ENCODE results near the gene GTF2IRD1. TPM values are rescaled to one million over a fixed set of nuclear protein-coding genes. Genes with fewer than 3 reads are reported as not detected.

Gene GTF2IRD1
- total and polyA plus RNA-seq, 9 donors, result 12.5 to 44.3 (median 40.7) TPM

DNA sequence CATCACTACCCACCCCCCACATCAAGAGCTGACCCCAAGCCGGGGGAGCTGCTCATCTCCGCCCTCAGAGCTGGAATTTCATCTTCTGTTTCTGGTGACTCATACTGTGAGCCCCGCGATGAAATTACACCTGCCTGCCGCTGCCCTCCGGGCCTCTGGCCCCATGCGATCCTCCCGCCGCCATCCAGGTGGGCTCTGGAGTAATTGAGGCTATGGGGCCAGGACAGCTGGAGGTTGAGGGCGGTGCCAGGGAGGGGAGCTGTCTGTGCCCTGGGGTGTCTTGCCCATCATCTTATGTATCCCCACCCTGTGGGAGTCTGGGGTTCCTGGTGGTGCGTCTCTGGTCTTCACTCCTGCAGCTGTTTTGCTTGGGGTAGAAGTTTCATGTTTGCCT lies 9.0 kb downstream of the GTF2IRD1 start:
- Histone ChIP-seq H3K27ac (ENCODE audit: low read length) (peak overlapping the region; percentile 42), H3K27me3 (ENCODE audit: control insufficient read depth, insufficient read depth, low read length) (no peaks in the 10 kb centered on the region), H3K9me3 (replicated peaks; ENCODE audit: control insufficient read depth, low read depth, low read length) (no peaks in the 10 kb centered on the region), H3K36me3 (ENCODE audit: control insufficient read depth, insufficient read depth, low read length) (peaks cover 4% of the 10 kb centered on the region), H3K4me1 (ENCODE audit: control insufficient read depth, insufficient read depth, low read length) (peaks cover 74% of the 10 kb centered on the region), H3K4me3 (ENCODE audit: low read length) (no peak overlapping the region)
- no peak for DNase-seq
- 40% methylated on average over 1 of the region's 11 CpGs for WGBS (ENCODE audit: insufficient coverage)

GRCh38 chr7:74464931-74465886 lies 11.5 kb downstream of the GTF2IRD1 start:
- Histone ChIP-seq H3K4me1 (ENCODE audit: control insufficient read depth, insufficient read depth, low read length) (peaks cover 61% of the 10 kb centered on the region), H3K9me3 (replicated peaks; ENCODE audit: control insufficient read depth, low read depth, low read length) (no peaks in the 10 kb centered on the region), H3K36me3 (ENCODE audit: control insufficient read depth, insufficient read depth, low read length) (peaks cover 4% of the 10 kb centered on the region), H3K27ac (ENCODE audit: low read length) (peak overlapping the region; percentile 35), H3K4me3 (ENCODE audit: low read length) (no peak overlapping the region), H3K27me3 (ENCODE audit: control insufficient read depth, insufficient read depth, low read length) (no peaks in the 10 kb centered on the region)
- WGBS (ENCODE audit: insufficient coverage), result 100% methylated on average over 1 of the region's 7 CpGs
- DNase-seq, result no peak

- H3K4me1 ChIP-seq (ENCODE audit: control insufficient read depth, insufficient read depth, low read length), result peaks cover 55% of the 10 kb centered on the region
Observed at GRCh38 chr7:74466196-74466813, 12.6 kb downstream of the GTF2IRD1 start.

DNA sequence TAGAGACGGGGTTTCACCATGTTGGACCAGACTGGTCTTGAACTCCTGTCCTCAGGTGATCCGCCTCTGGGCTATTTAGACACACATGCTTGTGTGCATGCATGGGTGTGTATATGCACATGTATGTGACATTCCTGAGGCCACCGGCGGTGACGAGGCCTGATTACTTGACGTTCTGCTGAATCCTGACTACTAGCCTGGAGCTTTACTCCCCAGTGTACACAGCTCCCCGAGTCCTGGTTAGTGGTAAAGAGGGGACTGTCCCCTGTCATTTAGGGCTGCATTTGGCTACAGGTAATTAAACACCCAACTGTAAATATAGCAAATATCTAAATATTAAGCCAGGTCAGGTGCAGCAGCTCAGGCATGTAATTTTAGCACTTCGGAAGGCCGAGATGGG lies 14.2 kb downstream of the GTF2IRD1 start:
- no peak for DNase-seq
- no peaks in the 10 kb centered on the region for H3K9me3 ChIP-seq (replicated peaks; ENCODE audit: control insufficient read depth, low read depth, low read length)
- peaks cover 7% of the 10 kb centered on the region for H3K36me3 ChIP-seq (ENCODE audit: control insufficient read depth, insufficient read depth, low read length)
- WGBS (ENCODE audit: insufficient coverage), result 83% methylated on average over 2 of the region's 9 CpGs
- H3K27ac ChIP-seq (ENCODE audit: low read length), result peak overlapping the region; percentile 80
- H3K4me1 ChIP-seq (ENCODE audit: control insufficient read depth, insufficient read depth, low read length), result peaks cover 49% of the 10 kb centered on the region
- no peaks in the 10 kb centered on the region for H3K27me3 ChIP-seq (ENCODE audit: control insufficient read depth, insufficient read depth, low read length)
- H3K4me3 ChIP-seq (ENCODE audit: low read length), result no peak overlapping the region

More at GRCh38 chr7:74466196-74466813, 12.6 kb downstream of the GTF2IRD1 start:
- no peaks in the 10 kb centered on the region for H3K9me3 ChIP-seq (replicated peaks; ENCODE audit: control insufficient read depth, low read depth, low read length)
- 51% methylated on average over 20 of the region's 21 CpGs for WGBS (ENCODE audit: insufficient coverage)
- H3K4me3 ChIP-seq (ENCODE audit: low read length), result no peak overlapping the region
- no peaks in the 10 kb centered on the region for H3K27me3 ChIP-seq (ENCODE audit: control insufficient read depth, insufficient read depth, low read length)
- H3K36me3 ChIP-seq (ENCODE audit: control insufficient read depth, insufficient read depth, low read length), result peaks cover 4% of the 10 kb centered on the region
- DNase-seq, result no peak
- peak overlapping the region; percentile 80 for H3K27ac ChIP-seq (ENCODE audit: low read length)

DNA sequence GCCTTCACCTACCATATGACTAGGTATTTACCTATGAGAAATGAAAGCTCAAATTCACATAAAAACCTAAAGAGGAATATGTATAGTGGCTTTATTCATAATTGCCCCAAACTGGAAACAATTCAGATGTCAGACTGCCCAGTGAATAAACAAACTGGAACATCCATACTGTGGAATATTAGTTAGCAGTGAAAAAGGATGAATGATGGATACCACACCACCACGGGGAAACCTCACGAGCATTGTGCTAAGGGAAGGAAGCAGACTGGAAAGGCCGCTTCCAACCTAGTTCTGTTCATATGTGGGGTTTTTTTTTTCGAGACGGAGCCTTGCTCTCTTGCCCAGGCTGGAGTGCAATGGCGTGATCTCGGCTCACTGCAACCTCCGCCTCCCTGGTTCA lies 16.8 kb downstream of the GTF2IRD1 start:
- H3K36me3 ChIP-seq (ENCODE audit: control insufficient read depth, insufficient read depth, low read length), result peaks cover 4% of the 10 kb centered on the region
- no peak overlapping the region for H3K27ac ChIP-seq (ENCODE audit: low read length)
- no peaks in the 10 kb centered on the region for H3K9me3 ChIP-seq (replicated peaks; ENCODE audit: control insufficient read depth, low read depth, low read length)
- H3K27me3 ChIP-seq (ENCODE audit: control insufficient read depth, insufficient read depth, low read length), result no peaks in the 10 kb centered on the region
- no CpG with 5 or more reads among the region's 8 CpGs for WGBS (ENCODE audit: insufficient coverage)
- H3K4me3 ChIP-seq (ENCODE audit: low read length), result no peak overlapping the region
- peaks cover 37% of the 10 kb centered on the region for H3K4me1 ChIP-seq (ENCODE audit: control insufficient read depth, insufficient read depth, low read length)
- no peak for DNase-seq

GRCh38 chr7:74473116-74473515 lies 19.4 kb downstream of the GTF2IRD1 start:
- 48% methylated on average over 3 of the region's 5 CpGs for WGBS (ENCODE audit: insufficient coverage)
- no peak overlapping the region for H3K4me3 ChIP-seq (ENCODE audit: low read length)
- no peak for DNase-seq
- H3K27ac ChIP-seq (ENCODE audit: low read length), result peak overlapping the region; percentile 42
- H3K36me3 ChIP-seq (ENCODE audit: control insufficient read depth, insufficient read depth, low read length), result peaks cover 4% of the 10 kb centered on the region
- H3K27me3 ChIP-seq (ENCODE audit: control insufficient read depth, insufficient read depth, low read length), result no peaks in the 10 kb centered on the region
- H3K9me3 ChIP-seq (replicated peaks; ENCODE audit: control insufficient read depth, low read depth, low read length), result no peaks in the 10 kb centered on the region
- H3K4me1 ChIP-seq (ENCODE audit: control insufficient read depth, insufficient read depth, low read length), result peaks cover 32% of the 10 kb centered on the region

GRCh38 chr7:74474271-74474865 lies 20.7 kb downstream of the GTF2IRD1 start:
- no peaks in the 10 kb centered on the region for H3K27me3 ChIP-seq (ENCODE audit: control insufficient read depth, insufficient read depth, low read length)
- no peaks in the 10 kb centered on the region for H3K9me3 ChIP-seq (replicated peaks; ENCODE audit: control insufficient read depth, low read depth, low read length)
- 94% methylated on average over 2 of the region's 4 CpGs for WGBS (ENCODE audit: insufficient coverage)
- H3K4me3 ChIP-seq (ENCODE audit: low read length), result no peak overlapping the region
- no peak for DNase-seq
- peaks cover 43% of the 10 kb centered on the region for H3K4me1 ChIP-seq (ENCODE audit: control insufficient read depth, insufficient read depth, low read length)
- peaks cover 4% of the 10 kb centered on the region for H3K36me3 ChIP-seq (ENCODE audit: control insufficient read depth, insufficient read depth, low read length)
- no peak overlapping the region for H3K27ac ChIP-seq (ENCODE audit: low read length)

GRCh38 chr7:74475243-74475986 lies 21.7 kb downstream of the GTF2IRD1 start:
- DNase-seq, result no peak
- Histone ChIP-seq H3K27ac (ENCODE audit: low read length) (no peak overlapping the region), H3K4me3 (ENCODE audit: low read length) (no peak overlapping the region), H3K36me3 (ENCODE audit: control insufficient read depth, insufficient read depth, low read length) (peaks cover 4% of the 10 kb centered on the region), H3K9me3 (replicated peaks; ENCODE audit: control insufficient read depth, low read depth, low read length) (no peaks in the 10 kb centered on the region), H3K27me3 (ENCODE audit: control insufficient read depth, insufficient read depth, low read length) (no peaks in the 10 kb centered on the region), H3K4me1 (ENCODE audit: control insufficient read depth, insufficient read depth, low read length) (peaks cover 54% of the 10 kb centered on the region)
- 84% methylated on average over 13 of the region's 15 CpGs for WGBS (ENCODE audit: insufficient coverage)

- H3K4me1 ChIP-seq (ENCODE audit: control insufficient read depth, insufficient read depth, low read length), result peaks cover 59% of the 10 kb centered on the region
- H3K27ac ChIP-seq (ENCODE audit: low read length), result no peak overlapping the region
- DNase-seq, result no peak
- no peak overlapping the region for H3K4me3 ChIP-seq (ENCODE audit: low read length)
- peaks cover 4% of the 10 kb centered on the region for H3K36me3 ChIP-seq (ENCODE audit: control insufficient read depth, insufficient read depth, low read length)
- no peaks in the 10 kb centered on the region for H3K9me3 ChIP-seq (replicated peaks; ENCODE audit: control insufficient read depth, low read depth, low read length)
- WGBS (ENCODE audit: insufficient coverage), result 87% methylated on average over 6 of the region's 8 CpGs
- no peaks in the 10 kb centered on the region for H3K27me3 ChIP-seq (ENCODE audit: control insufficient read depth, insufficient read depth, low read length)
Observed at GRCh38 chr7:74475987-74476350, 22.3 kb downstream of the GTF2IRD1 start.

Data from muscle of leg (tissue), 11 donors.